Caco-2 (cell line): Measurements from ENCODE around the gene RBM4. TPM values are rescaled to one million over a fixed set of nuclear protein-coding genes. Genes with fewer than 3 reads are reported as not detected.
"Not testable (repeated sequence)": the region's sequence is repeated elsewhere in the genome, so short reads cannot be mapped to it uniquely, and the experiment has no call there.

Source experiments
- BruUV-seq: library from RNA; stranded (reverse); fragments of 400-500 nt; replicated peaks from 2 replicates; lab custom pipeline; 2021; lab: Mats Ljungman, UMichigan
- CTCF ChIA-PET: fragments of 300-600 bp; sonication (Branson Sonifier 250); formaldehyde crosslinking; loops from one replicate; lab custom pipeline; 2022; ENCODE audit warnings: antibody characterized with exemption; lab: Charles Lee
- POLR2A ChIA-PET: fragments of 300-600 bp; sonication (Branson Sonifier 250); formaldehyde crosslinking; loops from one replicate; lab custom pipeline; 2022; ENCODE audit warnings: antibody characterized with exemption; lab: Charles Lee
- DNase-seq, 2 experiments: peaks; one replicate each; pipeline versions ENCODE4 v3.0.0 to v3.0.0-alpha.2; 2020 to 2022
- H3K27me3 ChIP-seq: replicated peaks from 2 replicates; pipeline ENCODE4 v1.6.0; 2011; ENCODE audit warnings: low read length; ENCODE audit not compliant: control insufficient read depth, insufficient read depth
- H3K36me3 ChIP-seq: 2 replicates; pipeline ENCODE4 v1.5.1; 2011; ENCODE audit warnings: low read length; ENCODE audit not compliant: control insufficient read depth, insufficient read depth
- H3K4me1 ChIP-seq: fragments of 250-450 bp; sonication (Bioruptor Pico); 2 replicates; pipeline ENCODE4 v1.5.1; 2020; ENCODE audit warnings: mild to moderate bottlenecking
- H3K4me3 ChIP-seq: 2 replicates; pipeline ENCODE4 v1.5.1; 2011; ENCODE audit warnings: low read depth, mild to moderate bottlenecking, control low read depth, low read length
- H3K9me3 ChIP-seq: fragments of 250-450 bp; sonication (Bioruptor Pico); 2 replicates; pipeline ENCODE4 v1.5.1; 2020; ENCODE audit warnings: mild to moderate bottlenecking, moderate library complexity
- H3K27ac Mint-ChIP-seq: one replicate; pipeline ENCODE4 v1.8.0; 2022; ENCODE audit warnings: mixed read lengths; ENCODE audit not compliant: unreplicated experiment
- H3K27me3 Mint-ChIP-seq: one replicate; pipeline ENCODE4 v1.8.0; 2022; ENCODE audit warnings: mixed read lengths; ENCODE audit not compliant: insufficient read depth, unreplicated experiment
- H3K36me3 Mint-ChIP-seq: one replicate; pipeline ENCODE4 v1.8.0; 2022; ENCODE audit warnings: mild to moderate bottlenecking, mixed read lengths; ENCODE audit not compliant: insufficient read depth, unreplicated experiment
- H3K4me1 Mint-ChIP-seq: one replicate; pipeline ENCODE4 v1.8.0; 2022; ENCODE audit warnings: low read depth, mixed read lengths; ENCODE audit not compliant: unreplicated experiment
- H3K4me3 Mint-ChIP-seq: one replicate; pipeline ENCODE4 v1.8.0; 2022; ENCODE audit warnings: mild to moderate bottlenecking, moderate library complexity, mixed read lengths; ENCODE audit not compliant: unreplicated experiment
- H3K9me3 Mint-ChIP-seq: one replicate; pipeline ENCODE4 v1.8.0; 2022; ENCODE audit warnings: mixed read lengths; ENCODE audit not compliant: unreplicated experiment
- CTCF ChIP-seq, 2 experiments: fragments of 200-600 bp in 1 of 2; IDR thresholded peaks; 1 replicate in 1 of 2; 2 replicates in 1 of 2; pipeline versions ENCODE4 v1.5.1 to v1.8.0; 2011 to 2022; ENCODE audit warnings: antibody characterized with exemption in 1 of 2, control low read depth in 1 of 2, inconsistent platforms in 1 of 2, low read depth in 1 of 2, low read length in 1 of 2, mild to moderate bottlenecking in 1 of 2, moderate library complexity in 1 of 2; ENCODE audit not compliant: insufficient read depth in 1 of 2, severe bottlenecking in 1 of 2, unreplicated experiment in 1 of 2
- intact Hi-C: fragments of 100-400 bp; cut with micrococcal nuclease; formaldehyde crosslinking; loops from one replicate; pipeline ENCODE4 v1.10.0; 2022; ENCODE audit not compliant: unreplicated experiment
- total RNA-seq: library from RNA; stranded (reverse); gene quantifications from 2 replicates; pipeline ENCODE4 v1.2.3, GENCODE V29; 2022

The RBM4 gene
- total RNA-seq, 1 experiment from 2014 or later = 257 TPM

- Mint-ChIP-seq H3K27me3 (no peaks in the 10 kb centered on the region), H3K9me3 (no peaks in the 10 kb centered on the region), H3K4me3 (peak overlapping the region; percentile 95), H3K4me1 (peaks cover 48% of the 10 kb centered on the region), H3K27ac (peak overlapping the region; percentile 99), H3K36me3 (peaks cover 100% of the 10 kb centered on the region)
- peak in 1 of 2 experiments; percentile 43 for DNase-seq
- intact Hi-C loops = loop anchor here (2.0 kb wide), 1 partner anchor 46 kb away; the partner anchor contains the start of genes CCDC87 and CCS
- Histone ChIP-seq H3K27me3 (no peaks in the 10 kb centered on the region), H3K4me1 (peaks cover 31% of the 10 kb centered on the region), H3K4me3 (peak overlapping the region; percentile 70), H3K36me3 (peaks cover 13% of the 10 kb centered on the region), H3K9me3 (no peaks in the 10 kb centered on the region)
- BruUV-seq = TSS peak; percentile 42
- CTCF ChIA-PET = interaction anchor here (0.6 to 2.9 kb wide), 7 partner anchors 10 to 201 kb away, joined by 3 to 32 read pairs (median 9); partner anchors contain the start of genes CCDC87, CCS, DPP3 and MRPL11
- TF ChIP-seq CTCF (IDR thresholded peaks at IDR 0.05; ENCODE audit: insufficient read depth in 1 of 2, low read depth in 1 of 2, low read length in 1 of 2, severe bottlenecking in 1 of 2, unreplicated experiment in 1 of 2) = peak in 1 of 2 experiments; percentile 2
- POLR2A ChIA-PET = interaction anchor here (0.6 to 4.7 kb wide), 12 partner anchors 10 to 350 kb away, joined by 3 to 160 read pairs (median 11); partner anchors contain the start of genes ACTN3, DPP3, RBM14 and RBM4B
Observed at GRCh38 chr11:66639066-66639813, 737 bp downstream of the RBM4 start.

- Histone ChIP-seq H3K36me3 (peaks cover 13% of the 10 kb centered on the region), H3K4me3 (peak overlapping the region; percentile 70), H3K4me1 (peaks cover 31% of the 10 kb centered on the region)
- intact Hi-C loops = loop anchor here (2.0 kb wide), 1 partner anchor 47 kb away; the partner anchor contains the start of genes CCDC87 and CCS
- CTCF ChIA-PET = interaction anchor here (2.9 kb wide), 1 partner anchor 38 kb away, joined by 32 read pairs; the partner anchor contains the start of gene RBM4B
- POLR2A ChIA-PET = interaction anchor here (4.7 kb wide), 1 partner anchor 23 kb away, joined by 160 read pairs; the partner anchor contains the start of gene RBM14
- Mint-ChIP-seq H3K36me3 (peaks cover 100% of the 10 kb centered on the region), H3K27ac (peak overlapping the region; percentile 99), H3K4me3 (peak overlapping the region; percentile 95), H3K4me1 (peaks cover 51% of the 10 kb centered on the region)
- H3K27me3 ChIP-seq, H3K27me3 Mint-ChIP-seq, BruUV-seq, H3K9me3 Mint-ChIP-seq, DNase-seq, H3K9me3 ChIP-seq: not testable (repeated sequence)
Observed at GRCh38 chr11:66639814-66640340, 1.4 kb downstream of the RBM4 start.

- POLR2A ChIA-PET = interaction anchor here (0.6 to 1.1 kb wide), 3 partner anchors 25 to 35 kb away, joined by 3 read pairs; no protein-coding TSS in a partner anchor
- Mint-ChIP-seq H3K9me3 (no peaks in the 10 kb centered on the region), H3K4me3 (peak overlapping the region; percentile 95), H3K27me3 (no peaks in the 10 kb centered on the region), H3K4me1 (peaks cover 50% of the 10 kb centered on the region), H3K27ac (no peak overlapping the region), H3K36me3 (peaks cover 100% of the 10 kb centered on the region)
- intact Hi-C loops = no loop called here
- Histone ChIP-seq H3K4me3 (no peak overlapping the region), H3K36me3 (peaks cover 17% of the 10 kb centered on the region), H3K9me3 (no peaks in the 10 kb centered on the region), H3K4me1 (peaks cover 31% of the 10 kb centered on the region), H3K27me3 (no peaks in the 10 kb centered on the region)
- CTCF ChIA-PET = no interaction called here
- no TSS peak for BruUV-seq
- DNase-seq = no peak
- TF ChIP-seq CTCF (IDR thresholded peaks at IDR 0.05; ENCODE audit: insufficient read depth in 1 of 2, low read depth in 1 of 2, low read length in 1 of 2, severe bottlenecking in 1 of 2, unreplicated experiment in 1 of 2) = no peak
Observed at GRCh38 chr11:66641834-66642233, 3.3 kb downstream of the RBM4 start.
